RWPE2 (cell line): Measurements from ENCODE around the gene NPEPL1.

Experiments used
- ATAC-seq: fragments of 200-7000 bp; cut with Tn5 transposase; 3 replicates; pipeline ENCODE4 v1.9.1; 2021; ENCODE audit warnings: low read depth
- DNase-seq: peaks from one replicate; pipeline ENCODE4 v3.0.0-alpha.2; 2020; ENCODE audit warnings: low spot score
- H3K27ac ChIP-seq: fragments of 450-650 bp; 2 replicates; pipeline ENCODE4 v1.5.1; 2017; ENCODE audit warnings: mild to moderate bottlenecking; ENCODE audit not compliant: poor library complexity, severe bottlenecking
- H3K27me3 ChIP-seq: fragments of 250-450 bp; sonication (Bioruptor Pico); 2 replicates; pipeline ENCODE4 v1.5.1; 2021; ENCODE audit warnings: mild to moderate bottlenecking, moderate library complexity; ENCODE audit not compliant: insufficient read depth, poor library complexity, severe bottlenecking
- H3K36me3 ChIP-seq: fragments of 250-450 bp; sonication (Bioruptor Pico); 2 replicates; pipeline ENCODE4 v1.5.1; 2020; ENCODE audit warnings: low read depth, mild to moderate bottlenecking, moderate library complexity
- H3K4me1 ChIP-seq: fragments of 250-450 bp; sonication (Bioruptor Pico); 2 replicates; pipeline ENCODE4 v1.5.1; 2021; ENCODE audit warnings: mild to moderate bottlenecking, moderate library complexity; ENCODE audit not compliant: insufficient read depth, poor library complexity, severe bottlenecking
- H3K4me3 ChIP-seq: fragments of 250-450 bp; sonication (Bioruptor Pico); 2 replicates; pipeline ENCODE4 v1.5.1; 2021; ENCODE audit warnings: mild to moderate bottlenecking, moderate library complexity; ENCODE audit not compliant: severe bottlenecking
- H3K9me3 ChIP-seq: fragments of 250-450 bp; sonication (Bioruptor Pico); 2 replicates; pipeline ENCODE4 v1.5.1; 2021; ENCODE audit warnings: mild to moderate bottlenecking, moderate library complexity; ENCODE audit not compliant: severe bottlenecking
- CTCF ChIP-seq: fragments of 450-650 bp; IDR thresholded peaks from one replicate; pipeline ENCODE4 v1.5.1; 2017; ENCODE audit warnings: mild to moderate bottlenecking, moderate library complexity; ENCODE audit not compliant: poor library complexity, severe bottlenecking

NPEPL1 gene

GRCh38 chr20:58706975-58707681 is 14.5 kb downstream of the NPEPL1 start:
- no peaks in the 10 kb centered on the region for H3K4me1 ChIP-seq
- H3K9me3 ChIP-seq: no peaks in the 10 kb centered on the region
- ATAC-seq (no peak), DNase-seq (peak; percentile 80)
- peaks cover 28% of the 10 kb centered on the region for H3K36me3 ChIP-seq
- no peak overlapping the region for H3K27ac ChIP-seq
- no peaks in the 10 kb centered on the region for H3K27me3 ChIP-seq
- TF ChIP-seq CTCF: no peak
- H3K4me3 ChIP-seq: no peak overlapping the region

GRCh38 chr20:58707770-58708169 is 15.2 kb downstream of the NPEPL1 start:
- H3K27ac ChIP-seq: no peak overlapping the region

GRCh38 chr20:58708246-58708931 is 15.8 kb downstream of the NPEPL1 start:
- Histone ChIP-seq H3K4me1 (no peaks in the 10 kb centered on the region), H3K27me3 (no peaks in the 10 kb centered on the region), H3K4me3 (no peak overlapping the region), H3K27ac (no peak overlapping the region), H3K36me3 (peaks cover 16% of the 10 kb centered on the region), H3K9me3 (no peaks in the 10 kb centered on the region)
- DNase-seq: peak; percentile 83
- ATAC-seq: peak; percentile 1; the same call in 1 of the 3 replicates
- no peak for TF ChIP-seq CTCF

More at GRCh38 chr20:58707770-58708169, 15.2 kb downstream of the NPEPL1 start:
- Histone ChIP-seq H3K36me3 (peaks cover 23% of the 10 kb centered on the region), H3K9me3 (no peaks in the 10 kb centered on the region), H3K4me1 (no peaks in the 10 kb centered on the region), H3K4me3 (no peak overlapping the region), H3K27me3 (no peaks in the 10 kb centered on the region)
- ATAC-seq (no peak), DNase-seq (peak; percentile 52)
- TF ChIP-seq CTCF: no peak

GRCh38 chr20:58709013-58709702 is 16.6 kb downstream of the NPEPL1 start:
- no peak; the same call in 2 of the 3 replicates for ATAC-seq
- no peak overlapping the region for H3K27ac ChIP-seq
- H3K4me3 ChIP-seq: no peak overlapping the region
- H3K9me3 ChIP-seq: no peaks in the 10 kb centered on the region
- no peaks in the 10 kb centered on the region for H3K27me3 ChIP-seq
- peaks cover 9% of the 10 kb centered on the region for H3K36me3 ChIP-seq
- no peak for TF ChIP-seq CTCF
- H3K4me1 ChIP-seq: no peaks in the 10 kb centered on the region
- no peak for DNase-seq
